Measurements from ENCODE around the gene FFAR1.

Gene FFAR1

DNA sequence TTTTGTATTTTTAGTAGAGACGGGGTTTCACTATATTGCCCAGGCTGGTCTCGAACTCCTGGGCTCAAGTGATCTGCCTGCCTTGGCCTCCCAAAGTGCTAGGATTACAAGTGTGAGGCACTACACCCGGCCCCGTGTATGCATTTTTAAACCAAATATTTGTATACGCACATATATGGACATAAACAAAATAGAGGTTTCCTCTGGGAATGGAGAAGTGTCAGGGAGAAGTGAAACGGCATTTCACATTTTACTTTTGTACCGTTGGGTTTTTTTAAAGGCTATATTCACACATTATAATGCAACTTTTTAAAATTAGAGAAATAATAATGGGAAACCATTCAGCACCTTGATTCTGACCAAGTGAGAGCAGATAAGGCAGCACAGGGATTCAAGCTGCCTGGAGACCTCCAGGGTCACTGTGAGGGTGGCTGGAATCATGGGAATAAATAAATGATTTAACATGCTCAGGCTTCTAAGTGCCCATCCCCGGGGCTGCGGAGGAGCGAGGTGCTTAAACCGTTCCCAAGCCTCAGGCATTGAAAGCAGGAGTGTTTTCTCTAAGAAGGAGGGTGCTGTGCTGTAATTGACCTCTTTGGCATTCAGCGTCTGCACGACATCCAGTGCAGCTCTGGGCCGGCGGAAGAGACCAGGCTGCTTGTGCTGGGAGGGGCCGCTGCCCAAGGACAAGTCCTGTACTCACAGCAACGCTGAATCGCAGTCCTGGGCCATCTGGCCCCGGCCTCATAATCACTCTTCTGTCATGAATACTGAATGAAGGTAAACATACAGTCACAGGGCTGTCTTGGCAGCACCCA lies 47.9 kb downstream of the FFAR1 start:
- no peak for DNase-seq

DNA sequence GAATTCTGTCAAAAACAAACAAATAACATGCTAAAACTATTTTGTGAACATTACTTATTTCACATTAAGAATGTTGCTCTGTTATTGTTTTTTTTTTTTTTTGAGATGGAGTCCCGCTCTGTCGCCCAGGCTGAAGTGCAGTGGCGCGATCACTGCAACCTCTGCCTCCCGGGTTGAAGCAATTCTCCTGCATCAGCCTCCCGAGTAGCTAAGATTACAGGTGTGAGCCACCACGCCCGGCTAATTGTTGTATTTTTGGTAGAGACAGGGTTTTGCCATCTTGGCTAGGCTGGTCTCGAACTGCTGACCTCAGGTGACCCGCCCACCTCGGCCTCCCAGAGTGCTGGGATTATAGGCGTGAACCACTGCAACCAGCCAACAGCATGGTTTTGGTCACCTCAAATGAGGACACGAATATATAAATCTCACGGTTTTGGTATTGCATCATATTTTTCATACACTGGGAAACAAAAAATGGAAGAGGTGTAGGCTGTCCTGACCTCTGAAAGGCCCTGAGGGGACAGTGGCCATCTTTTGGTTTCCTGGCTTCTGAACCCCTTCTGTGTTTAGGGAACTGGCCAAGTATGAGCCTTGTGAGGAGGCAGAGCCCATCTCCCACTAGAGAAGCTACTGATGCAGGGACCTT lies 48.7 kb downstream of the FFAR1 start:
- no peak for DNase-seq

DNA sequence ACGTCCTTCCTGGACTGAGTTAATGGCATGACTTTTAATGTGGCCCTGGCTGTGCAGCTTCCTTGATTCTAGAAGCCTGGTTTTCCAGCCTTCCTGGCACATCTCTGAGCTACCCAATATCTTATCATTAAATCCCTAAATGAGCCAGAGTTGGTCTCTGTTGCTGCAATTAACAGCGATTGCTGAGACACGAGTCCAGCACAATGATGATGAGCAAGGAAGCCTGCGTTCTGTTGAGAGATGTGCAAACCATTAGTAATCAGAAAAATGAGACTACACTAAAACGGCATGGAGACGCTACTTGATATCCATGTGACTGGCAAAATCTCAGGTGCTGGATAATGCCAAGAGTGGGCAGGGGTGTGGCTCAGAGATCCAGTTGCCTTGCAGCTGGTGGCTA lies 49.4 kb downstream of the FFAR1 start:
- DNase-seq = no peak

Data from stimulated activated naive CD4-positive, alpha-beta T cell treated with Interleukin-2 at 50 U/mL for 16 hours (primary cell).